Ammon's horn (tissue), 1 donor: ENCODE measurements around the gene ALAS1.
"Not testable (repeated sequence)": the region's sequence is repeated elsewhere in the genome, so short reads cannot be mapped to it uniquely, and the experiment has no call there.

ENCODE experiments used
- DNase-seq: peaks from one replicate; pipeline ENCODE4 v3.0.0-alpha.2; 2016; ENCODE audit warnings: low spot score

Gene ALAS1

DNA sequence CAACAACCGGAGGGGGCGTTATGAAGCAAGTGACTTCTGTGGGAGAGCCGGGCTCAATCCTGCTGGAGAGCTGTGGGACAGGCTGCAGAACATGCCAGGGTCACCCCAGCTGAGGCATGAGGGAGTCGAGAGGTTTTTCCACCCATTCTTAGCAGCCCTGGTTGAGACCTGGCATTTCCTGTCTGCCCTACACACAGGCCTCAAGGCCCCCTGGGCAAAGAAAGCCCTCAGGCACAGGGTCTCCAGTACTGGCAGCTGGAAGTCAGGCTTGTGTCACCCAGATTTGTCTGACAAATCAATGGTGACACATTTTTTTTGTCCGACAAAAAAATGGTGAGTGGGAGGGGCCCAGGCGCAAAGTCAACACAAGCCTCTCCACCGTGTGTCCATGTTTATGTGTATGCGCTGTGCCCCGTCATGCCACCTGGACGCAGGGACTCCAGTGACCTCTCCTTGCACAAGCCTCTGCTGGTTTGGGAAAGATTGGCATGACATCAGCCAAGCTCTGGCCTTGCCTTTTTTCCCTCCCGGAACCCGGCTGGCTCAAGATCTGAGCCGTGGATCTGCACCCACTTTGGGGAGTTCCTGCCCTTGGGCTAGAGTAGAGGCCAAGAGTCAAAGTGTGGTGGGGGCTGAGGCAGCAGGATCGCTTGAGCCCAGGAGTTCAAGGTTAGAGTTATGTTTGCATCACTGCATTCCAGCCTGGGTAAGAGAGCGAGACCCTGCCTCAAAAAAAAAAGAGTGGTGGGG is 20.8 kb upstream of the ALAS1 start:
- DNase-seq: no peak

DNA sequence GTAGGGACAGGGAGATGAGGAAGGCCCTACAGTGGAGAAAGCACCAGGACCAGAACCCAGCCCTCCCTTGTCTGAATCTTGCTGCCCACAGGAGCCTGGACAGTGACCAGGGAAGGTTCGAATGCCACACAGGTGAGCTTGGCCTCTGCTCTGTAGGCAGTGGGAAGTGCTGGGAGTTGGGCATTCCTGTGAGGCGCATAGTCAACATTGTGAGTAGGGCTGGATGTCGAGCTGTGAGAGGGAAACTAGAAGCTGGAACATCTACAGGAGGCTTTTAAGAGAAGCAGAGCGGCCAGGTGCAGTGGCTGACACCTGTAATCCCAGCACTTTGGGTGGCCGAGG is 20.3 kb upstream of the ALAS1 start:
- no peak for DNase-seq

DNA sequence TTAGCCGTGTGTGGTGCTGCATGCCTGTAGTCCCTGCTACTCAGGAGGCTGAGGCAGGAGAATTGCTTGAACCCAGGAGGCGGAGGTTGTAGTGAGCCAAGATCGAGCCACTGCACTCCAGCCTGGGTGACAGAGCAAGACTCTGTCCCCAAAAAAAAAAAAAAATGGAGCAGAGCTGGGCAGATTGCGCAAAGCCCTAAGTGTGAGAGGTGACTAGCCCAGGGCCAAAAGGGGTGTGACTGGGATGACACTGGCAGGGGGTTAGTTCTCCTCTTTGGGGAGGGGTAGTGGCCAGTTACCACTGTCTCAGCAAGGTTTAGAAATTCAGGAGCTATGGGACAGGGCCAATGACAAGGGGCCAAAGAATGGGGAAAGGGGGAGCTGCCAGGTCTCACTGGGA is 19.8 kb upstream of the ALAS1 start:
- not testable (repeated sequence) for DNase-seq

DNA sequence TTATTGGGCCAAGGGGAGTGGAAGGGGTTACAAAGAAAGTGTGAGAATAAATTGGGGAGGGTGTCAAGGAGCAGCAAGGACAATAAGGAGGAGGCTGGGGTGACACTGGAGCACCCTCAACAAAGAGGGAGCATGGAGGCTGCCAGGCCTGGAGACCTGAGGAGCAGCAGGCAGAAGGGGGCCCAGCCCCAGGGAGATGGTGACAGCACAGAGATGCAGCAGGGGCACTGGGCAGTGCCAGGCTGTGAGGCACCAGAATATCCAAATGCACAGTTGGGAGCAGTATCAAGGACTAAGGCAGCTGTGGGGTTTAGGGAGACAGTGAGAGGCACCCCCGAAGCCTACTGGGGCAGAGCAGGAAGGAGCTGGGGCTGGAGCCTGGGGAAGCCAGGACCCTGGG is 19.4 kb upstream of the ALAS1 start:
- DNase-seq: no peak

DNA sequence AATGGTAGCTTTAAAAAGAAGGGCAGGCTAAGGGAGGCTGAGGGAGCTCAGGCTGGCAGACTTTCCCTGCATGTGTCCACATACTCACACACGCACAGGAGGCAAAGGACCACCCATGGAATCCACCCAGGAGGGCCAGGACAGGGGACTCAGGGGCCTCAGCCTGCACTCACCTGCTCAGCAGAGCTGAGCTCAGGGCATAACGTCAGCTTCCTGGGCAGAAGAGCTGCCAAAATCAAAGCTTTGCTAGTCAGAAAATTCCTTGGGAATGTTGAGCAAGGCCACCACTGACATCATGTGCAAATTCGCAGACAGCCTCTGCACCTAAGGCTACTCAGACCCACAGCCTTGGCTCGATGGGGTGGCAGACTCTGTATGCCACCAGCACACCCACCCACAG is 16.4 kb upstream of the ALAS1 start:
- DNase-seq: no peak

DNA sequence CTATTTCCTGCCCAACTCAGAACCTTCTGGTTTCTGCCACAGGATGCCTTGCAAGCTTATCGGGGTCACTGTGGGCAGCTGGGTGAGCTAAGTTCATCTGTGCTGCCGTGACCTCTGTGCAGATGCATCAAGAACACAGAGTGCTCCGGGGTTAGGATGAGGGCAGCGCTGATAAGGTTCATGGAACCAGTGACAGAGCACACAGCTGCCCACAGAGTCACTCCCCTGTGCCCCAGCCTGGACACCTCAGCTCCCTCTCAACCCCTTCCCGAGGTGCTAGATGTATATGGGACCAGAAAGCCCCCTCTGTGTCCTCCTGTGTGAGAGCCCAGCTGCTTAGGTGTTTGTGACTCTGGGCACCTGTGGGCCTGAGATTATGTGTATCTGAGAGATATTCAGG is 15.8 kb upstream of the ALAS1 start:
- DNase-seq: no peak

DNA sequence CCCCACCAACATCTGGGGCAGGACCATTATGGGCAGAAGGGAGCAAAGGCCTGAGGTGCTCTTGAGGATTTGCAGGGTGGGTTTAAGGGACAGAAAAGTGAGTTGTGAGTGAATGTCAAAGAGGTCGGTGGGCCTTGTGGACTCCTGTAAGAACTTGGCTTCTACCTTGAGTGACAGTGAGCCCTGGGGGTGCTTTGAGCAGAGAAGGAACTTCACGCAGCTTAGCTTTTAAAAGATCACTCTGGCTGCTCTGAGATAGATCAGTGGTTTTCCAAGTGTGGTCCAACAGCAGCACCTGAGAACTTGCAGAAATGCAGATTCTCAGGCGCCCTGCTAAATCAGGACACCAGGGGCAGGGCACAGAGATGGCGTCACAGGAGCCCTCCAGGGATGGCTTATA is 15.3 kb upstream of the ALAS1 start:
- DNase-seq: no peak

DNA sequence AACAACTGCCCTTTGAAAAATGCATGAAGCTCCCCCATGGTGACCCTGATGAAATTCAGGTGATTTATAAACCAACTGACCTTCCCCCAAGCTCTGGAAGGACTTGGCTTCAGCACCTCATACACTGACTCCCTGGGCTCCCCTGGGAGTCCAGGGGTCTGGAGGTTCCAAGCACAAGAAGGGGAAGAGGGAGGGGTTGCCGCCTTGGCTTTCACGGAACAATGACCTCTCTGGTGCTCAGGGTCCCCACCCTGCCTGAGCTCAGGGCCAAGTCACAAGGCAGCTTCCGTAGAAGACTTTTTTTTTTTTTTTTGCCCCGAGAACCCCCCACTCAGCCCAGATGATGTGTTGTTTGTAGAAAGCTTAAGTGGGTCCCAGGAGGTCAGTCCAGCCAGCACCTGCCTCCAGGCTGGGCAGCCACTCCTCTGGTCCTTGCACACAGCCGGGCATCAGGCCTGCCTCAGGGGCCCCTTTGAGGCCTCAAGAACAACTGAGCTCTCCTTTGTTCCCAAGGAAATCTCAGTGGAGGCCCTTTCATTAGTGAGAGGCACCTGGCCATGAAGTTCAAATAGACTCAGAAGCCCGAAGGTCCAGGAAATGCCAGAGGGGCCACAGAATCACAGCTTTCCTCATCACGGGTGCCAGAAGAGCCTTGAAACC is 14.0 kb upstream of the ALAS1 start:
- no peak for DNase-seq

DNA sequence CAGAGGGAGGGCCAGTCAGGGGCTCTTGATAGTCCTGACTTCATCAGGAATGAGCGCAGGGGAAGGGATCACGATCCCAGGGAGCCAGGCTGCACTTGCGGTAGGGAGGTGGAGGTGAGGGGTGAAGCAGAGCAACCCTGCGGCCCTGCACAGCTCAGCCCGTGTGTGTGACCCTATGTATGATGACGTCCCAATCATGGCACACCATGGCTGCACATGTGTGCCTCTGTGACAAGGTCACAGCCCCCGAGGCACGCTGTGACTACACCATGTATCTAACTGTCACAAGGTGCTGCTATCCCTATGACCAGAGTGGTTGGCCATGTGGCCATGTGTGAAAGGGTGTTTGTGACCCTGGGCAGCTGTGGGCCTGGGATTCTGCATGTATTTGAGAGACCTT is 13.3 kb upstream of the ALAS1 start:
- no peak for DNase-seq

DNA sequence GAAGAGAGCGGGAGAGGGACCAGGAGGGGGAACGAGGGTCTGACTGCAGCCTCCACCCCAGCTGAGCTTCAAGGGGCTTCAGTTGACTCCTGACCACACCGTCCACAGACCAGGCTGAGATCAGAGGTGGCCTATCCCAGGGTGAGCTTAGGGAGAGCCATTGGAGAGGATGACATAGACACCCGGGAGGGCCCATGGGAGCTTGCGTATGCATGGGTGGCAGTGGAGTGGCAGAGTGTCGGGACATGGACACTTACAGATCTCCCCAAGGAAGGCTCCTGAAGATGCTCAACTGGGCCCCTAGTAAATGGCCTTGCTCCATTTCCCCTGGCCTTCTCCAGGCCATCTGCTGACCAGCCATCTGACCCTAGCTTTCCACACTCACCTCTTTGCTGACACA is 12.6 kb upstream of the ALAS1 start:
- no peak for DNase-seq

DNA sequence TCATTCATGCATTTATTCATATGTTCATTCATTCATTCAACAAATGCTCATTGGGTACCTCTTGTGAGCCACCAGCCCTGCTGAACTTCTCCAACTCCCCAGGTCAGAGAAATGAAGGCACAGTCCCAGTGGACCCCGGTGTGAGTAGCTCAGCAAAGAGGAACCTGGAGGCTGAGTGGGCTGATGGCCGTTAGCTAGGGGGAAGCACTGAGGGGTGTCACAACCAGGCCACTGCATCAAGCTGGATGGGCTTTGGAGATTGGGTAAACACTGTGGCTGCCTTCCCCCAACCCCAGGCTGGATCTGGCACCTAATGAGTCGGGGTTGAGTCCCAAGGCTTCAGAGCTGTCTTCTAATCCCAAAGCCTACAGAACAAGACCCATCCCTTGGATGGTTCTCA is 12.1 kb upstream of the ALAS1 start:
- no peak for DNase-seq

DNA sequence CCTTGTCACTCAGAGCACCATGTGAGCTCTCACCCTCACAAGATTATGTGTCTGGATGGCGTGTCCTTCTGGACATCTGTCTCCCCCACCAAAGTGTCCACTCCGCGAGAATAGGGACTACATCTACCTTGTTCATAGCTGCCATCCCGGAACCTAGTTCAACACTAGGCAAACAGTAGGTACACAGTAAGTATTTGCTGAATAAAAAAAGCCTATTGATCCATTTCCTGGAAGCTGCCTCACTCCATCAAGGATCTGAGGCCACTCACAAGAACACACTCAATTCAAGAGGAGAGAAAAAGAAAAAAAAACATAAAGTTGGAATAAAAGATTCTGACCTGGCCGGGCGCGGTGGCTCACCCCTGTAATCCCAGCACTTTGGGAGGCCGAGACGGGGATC is 11.2 kb upstream of the ALAS1 start:
- no peak for DNase-seq

DNA sequence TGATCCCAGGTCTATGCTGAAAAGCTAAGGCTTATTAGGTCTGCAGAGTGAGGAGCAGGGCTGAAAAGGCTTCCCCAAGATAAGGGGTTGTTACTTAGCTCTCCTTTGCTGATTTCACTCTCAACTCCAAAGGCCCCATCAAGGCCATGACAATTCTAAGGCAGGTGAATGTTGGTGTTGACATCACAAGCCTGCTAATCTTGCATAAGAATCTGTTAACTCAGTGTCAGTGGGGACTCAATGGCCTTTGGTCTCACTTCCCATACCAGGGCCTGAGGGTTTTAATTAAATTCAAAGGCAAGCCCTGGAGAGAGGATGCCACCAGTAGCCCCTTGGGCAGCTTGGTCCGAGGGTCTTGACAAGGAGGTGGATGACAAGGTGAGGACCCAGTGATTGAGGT is 9.4 kb upstream of the ALAS1 start:
- DNase-seq: no peak

DNA sequence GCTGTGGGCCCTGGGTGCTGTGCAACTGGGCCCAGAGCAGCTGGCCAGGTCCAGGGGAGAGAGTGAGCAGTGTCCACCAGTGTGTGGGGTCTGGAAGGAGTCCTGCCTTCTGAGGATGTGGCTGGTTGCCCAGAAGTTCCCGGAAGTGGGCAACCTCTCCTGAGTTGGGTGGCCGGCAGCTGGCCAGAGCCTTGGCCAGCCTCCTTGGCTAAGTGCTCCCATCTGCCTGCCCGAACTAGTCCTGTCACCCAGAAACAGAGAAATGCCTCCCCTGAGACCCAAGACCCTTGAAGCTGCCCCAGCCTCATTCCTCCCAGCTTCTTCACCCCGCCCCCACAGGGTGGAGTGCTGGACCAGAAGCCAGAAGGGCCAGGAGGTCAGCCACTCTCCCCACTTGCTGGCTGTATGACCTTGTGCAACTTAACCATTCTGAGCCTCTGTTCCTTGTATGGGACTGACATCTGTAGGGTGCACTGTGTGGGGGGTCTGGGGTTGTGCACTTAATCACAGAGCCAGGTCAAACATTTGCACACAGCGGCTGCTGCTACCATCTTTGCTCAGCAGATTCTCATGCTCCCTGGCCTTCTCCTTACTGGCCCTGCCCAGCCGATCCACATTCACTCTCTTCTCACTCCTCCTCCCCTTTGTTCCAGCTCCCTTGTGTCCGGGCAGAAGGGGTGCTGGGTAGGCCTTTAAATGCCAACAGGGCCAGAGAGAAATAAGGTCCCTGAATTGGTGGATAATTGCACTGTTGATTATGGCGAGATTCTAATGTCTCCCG is 7.5 kb upstream of the ALAS1 start:
- peak; percentile 69 for DNase-seq

DNA sequence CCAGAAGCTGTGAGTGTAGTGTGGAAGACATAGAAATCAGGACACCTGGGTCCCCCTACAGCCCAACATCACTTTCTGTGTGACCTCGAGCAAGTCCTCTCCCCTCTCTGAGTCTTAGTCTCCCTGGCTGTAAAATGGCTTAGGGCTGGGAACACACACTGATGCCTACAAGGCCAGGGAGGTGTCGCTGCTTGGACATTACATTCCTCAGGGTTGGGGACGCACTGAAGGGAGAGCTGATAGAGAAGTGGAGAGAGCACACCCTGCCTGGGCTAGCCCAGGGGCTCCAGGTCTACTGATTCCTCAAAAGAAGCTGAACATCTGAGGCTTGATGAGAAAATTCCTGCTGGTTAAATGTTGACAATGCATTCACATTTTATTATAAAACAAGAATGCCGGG is 6.3 kb upstream of the ALAS1 start:
- no peak for DNase-seq

DNA sequence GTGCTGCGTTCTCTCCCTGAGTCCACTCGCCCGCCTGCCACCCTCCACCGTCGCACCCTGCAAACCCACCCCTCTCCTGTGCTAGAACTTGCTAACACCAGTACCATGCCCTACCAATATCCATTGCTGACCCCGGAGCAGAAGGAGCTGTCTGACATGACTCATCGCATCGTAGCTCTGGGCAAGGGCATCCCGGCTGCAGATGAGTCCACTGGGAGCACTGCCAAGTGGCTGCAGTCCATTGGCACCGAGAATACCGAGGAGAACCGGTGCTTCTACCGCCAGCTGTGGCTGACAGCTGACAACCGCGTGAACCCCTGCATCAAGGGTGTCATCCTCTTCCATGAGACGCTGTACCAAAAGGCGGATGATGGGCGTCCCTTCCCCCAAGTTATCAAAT is 4.9 kb upstream of the ALAS1 start:
- peak; percentile 74 for DNase-seq

DNA sequence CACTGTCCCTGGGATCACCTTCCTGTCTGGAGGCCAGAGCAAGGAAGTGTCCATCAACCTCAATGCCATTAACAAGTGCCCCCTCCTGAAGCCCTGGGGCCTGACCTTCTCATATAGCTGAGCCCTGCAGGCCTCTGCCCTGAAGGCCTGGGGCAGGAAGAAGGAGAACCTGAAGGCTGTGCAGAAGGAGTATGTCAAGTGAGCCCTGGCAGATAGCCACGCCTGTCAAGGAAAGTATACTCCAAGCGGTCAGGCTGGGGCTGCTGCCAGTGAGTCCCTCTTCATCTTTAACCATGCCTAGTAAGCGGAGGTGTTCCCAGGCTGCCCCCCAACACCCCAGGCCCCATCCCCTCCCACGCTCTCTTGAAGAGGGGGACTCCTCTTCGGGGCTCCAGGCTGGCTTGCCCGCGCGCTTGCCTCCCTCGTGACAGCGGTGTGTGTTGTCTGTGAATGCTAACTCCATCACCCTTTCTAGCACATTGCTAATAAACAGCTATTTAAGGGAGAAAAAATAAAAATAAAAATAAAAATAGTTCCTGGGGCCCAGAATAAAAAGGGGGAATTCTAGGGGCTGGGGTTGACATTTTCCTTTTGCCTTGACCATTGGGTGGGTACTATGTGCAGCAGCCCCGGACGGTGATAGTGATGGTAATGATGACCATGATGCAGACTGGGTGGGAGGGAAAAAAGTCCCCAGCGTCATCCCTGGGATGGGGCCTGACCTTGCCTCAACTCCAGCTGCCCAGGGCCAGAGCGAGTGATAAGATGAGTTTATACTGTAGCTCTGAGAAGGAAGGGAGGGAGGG is 3.3 kb upstream of the ALAS1 start:
- no peak for DNase-seq

DNA sequence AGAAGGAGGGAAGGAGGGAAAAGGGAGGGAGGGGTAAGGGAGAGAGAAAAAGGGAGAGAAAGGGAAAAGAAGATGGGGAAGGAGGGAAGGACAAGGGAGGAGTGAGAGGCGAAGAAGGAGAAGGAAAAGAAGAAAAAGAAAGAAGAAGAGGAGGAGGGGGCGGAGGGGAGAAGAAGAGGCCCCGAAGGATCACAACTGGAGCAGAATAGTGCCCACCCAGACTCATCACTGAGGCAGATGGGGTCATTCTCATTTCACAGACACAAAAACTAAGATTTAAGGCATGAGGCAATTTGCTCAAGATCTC is 2.7 kb upstream of the ALAS1 start:
- no peak for DNase-seq

DNA sequence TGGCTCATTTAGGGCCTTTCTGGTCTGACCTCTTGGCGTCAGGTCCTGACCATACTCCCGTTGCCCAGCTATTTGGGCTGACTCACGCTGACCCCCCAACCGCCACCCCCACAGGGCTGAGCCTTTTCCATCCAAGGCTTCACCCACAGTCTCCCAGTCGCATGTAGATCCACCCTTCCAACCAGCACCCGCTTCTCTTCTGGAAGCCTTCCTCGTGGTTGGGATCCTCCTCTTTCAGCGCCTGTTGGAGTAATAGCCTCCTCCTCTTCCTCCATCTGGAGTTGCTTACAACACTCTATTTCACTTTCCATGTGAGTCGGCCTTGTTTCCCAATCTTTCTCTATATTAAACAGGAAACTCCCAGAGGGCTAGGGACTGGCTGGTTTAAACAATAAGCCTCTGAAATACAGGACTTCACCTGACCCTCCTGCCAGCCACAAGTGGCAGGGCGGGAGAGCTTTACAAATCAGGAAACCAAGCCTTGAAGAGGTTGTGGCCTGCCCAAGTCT is 2.1 kb upstream of the ALAS1 start:
- DNase-seq: no peak

DNA sequence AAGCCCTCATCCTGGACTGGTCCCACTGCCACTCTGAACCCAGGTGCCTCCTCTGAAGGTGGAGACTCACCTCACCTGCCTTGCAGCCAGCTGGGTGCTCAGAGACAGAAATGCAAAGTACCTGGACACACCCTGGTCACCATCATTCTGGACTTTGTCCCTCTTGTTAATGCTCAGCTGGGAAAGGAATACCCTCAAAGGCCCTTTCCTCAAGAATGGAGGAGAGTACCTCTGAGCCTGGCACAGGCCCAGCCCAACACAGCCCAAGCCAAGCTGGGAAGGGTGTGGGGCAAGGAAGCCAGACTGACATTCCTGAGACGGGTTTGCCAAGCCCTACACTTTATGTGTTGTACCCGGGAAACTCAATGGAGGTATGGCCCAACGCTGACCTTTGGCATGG is 983 bp upstream of the ALAS1 start:
- DNase-seq: no peak

DNA sequence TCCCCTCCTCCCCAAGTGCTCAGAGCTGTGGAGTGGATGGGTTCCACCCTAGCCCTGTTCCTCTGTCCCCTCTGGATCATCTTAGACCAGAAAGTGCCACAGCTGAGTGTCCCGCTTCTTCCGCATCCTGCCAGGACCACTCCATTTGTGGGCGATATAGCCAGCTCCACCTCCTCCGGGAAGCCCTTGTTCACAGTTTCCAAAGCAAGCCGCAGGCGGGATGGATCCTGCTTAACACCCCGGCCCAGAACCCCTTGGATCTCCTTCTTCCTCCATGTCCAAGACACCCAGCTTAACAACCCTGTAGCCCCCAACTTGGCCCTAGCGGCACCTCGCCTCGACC is 490 bp upstream of the ALAS1 start:
- no peak for DNase-seq
